Measurements from ENCODE around the gene KCNQ2. TPM values are rescaled to one million over a fixed set of nuclear protein-coding genes. Genes with fewer than 3 reads are reported as not detected.

The KCNQ2 gene
- total and polyA plus RNA-seq, 4 donors, result not detected

- no peak for DNase-seq (ENCODE audit: low spot score)
- H3K9me3 ChIP-seq (ENCODE audit: control insufficient read depth in 4 of 4, low read length in 3 of 4), result no peaks in the 10 kb centered on the region
- TF ChIP-seq ATF3 (IDR thresholded peaks at IDR 0.05) (no peak), SP1 (IDR thresholded peaks at IDR 0.05) (no peak), HNF4A (conservative IDR thresholded peaks at IDR 0.05) (no peak), GABPA (IDR thresholded peaks at IDR 0.05 in 1 of 2, conservative IDR thresholded peaks at IDR 0.05 in 1 of 2) (no peak)
- no peak overlapping the region for H3K4me3 ChIP-seq (ENCODE audit: low read depth in 1 of 3, low read length in 3 of 3)
- no peaks in the 10 kb centered on the region for H3K27me3 ChIP-seq (ENCODE audit: control insufficient read depth in 4 of 4, insufficient read depth in 4 of 4, low read length in 3 of 4)
- no peaks in the 10 kb centered on the region for H3K4me1 ChIP-seq (ENCODE audit: control insufficient read depth in 4 of 4, insufficient read depth in 4 of 4, low read length in 3 of 4)
- no peak overlapping the region for H3K27ac ChIP-seq (ENCODE audit: low read depth in 1 of 2, low read length in 2 of 2)
- WGBS, result 84% methylated on average over 20 of the region's 20 CpGs
- H3K36me3 ChIP-seq (ENCODE audit: control insufficient read depth in 4 of 4, insufficient read depth in 3 of 4, low read depth in 1 of 4, low read length in 3 of 4), result no peaks in the 10 kb centered on the region
- no peak overlapping the region for H3K9ac ChIP-seq (ENCODE audit: low read depth in 1 of 2, low read length in 2 of 2)
Observed at GRCh38 chr20:63452341-63452740, 20.1 kb downstream of the KCNQ2 start.

GRCh38 chr20:63451821-63452220 lies 20.6 kb downstream of the KCNQ2 start:
- no peaks in the 10 kb centered on the region for H3K36me3 ChIP-seq (ENCODE audit: control insufficient read depth in 4 of 4, insufficient read depth in 3 of 4, low read depth in 1 of 4, low read length in 3 of 4)
- WGBS, result 87% methylated on average over 17 of the region's 17 CpGs
- no peak overlapping the region for H3K9ac ChIP-seq (ENCODE audit: low read depth in 1 of 2, low read length in 2 of 2)
- TF ChIP-seq EGR1 (IDR thresholded peaks at IDR 0.05; ENCODE audit: low read depth in 2 of 2), result no peak
- no peak for TF ChIP-seq FOXA2 (IDR thresholded peaks at IDR 0.05)
- TF ChIP-seq ZBTB33 (IDR thresholded peaks at IDR 0.05), result no peak
- no peak for TF ChIP-seq NR2F2 (IDR thresholded peaks at IDR 0.05)
- TF ChIP-seq CTCF (IDR thresholded peaks at IDR 0.05; ENCODE audit: low read depth, low read length, missing input control), result no peak
- TF ChIP-seq TAF1 (conservative IDR thresholded peaks at IDR 0.05), result no peak
- TF ChIP-seq HNF4G (IDR thresholded peaks at IDR 0.05), result no peak
- no peak for TF ChIP-seq FOXA1 (IDR thresholded peaks at IDR 0.05)
- TF ChIP-seq JUND (IDR thresholded peaks at IDR 0.05), result no peak
- TF ChIP-seq REST (IDR thresholded peaks at IDR 0.05), result no peak
- no peak for TF ChIP-seq MAX (IDR thresholded peaks at IDR 0.05)
- no peak for TF ChIP-seq HNF4A (conservative IDR thresholded peaks at IDR 0.05)
- no peak for TF ChIP-seq SP1 (IDR thresholded peaks at IDR 0.05)
- no peak overlapping the region for H3K4me3 ChIP-seq (ENCODE audit: low read depth in 1 of 3, low read length in 3 of 3)
- no peak overlapping the region for H3K27ac ChIP-seq (ENCODE audit: low read depth in 1 of 2, low read length in 2 of 2)
- DNase-seq (ENCODE audit: low spot score), result no peak
- no peaks in the 10 kb centered on the region for H3K9me3 ChIP-seq (ENCODE audit: control insufficient read depth in 4 of 4, low read length in 3 of 4)
- no peaks in the 10 kb centered on the region for H3K4me1 ChIP-seq (ENCODE audit: control insufficient read depth in 4 of 4, insufficient read depth in 4 of 4, low read length in 3 of 4)
- no peaks in the 10 kb centered on the region for H3K27me3 ChIP-seq (ENCODE audit: control insufficient read depth in 4 of 4, insufficient read depth in 4 of 4, low read length in 3 of 4)
